ENCODE measurements around the gene PLEKHH2. TPM values are rescaled to one million over a fixed set of nuclear protein-coding genes. Genes with fewer than 3 reads are reported as not detected.

The PLEKHH2 gene
- total and polyA plus RNA-seq, 12 donors, result 0.23 to 3.1 (median 1.2) TPM

DNA sequence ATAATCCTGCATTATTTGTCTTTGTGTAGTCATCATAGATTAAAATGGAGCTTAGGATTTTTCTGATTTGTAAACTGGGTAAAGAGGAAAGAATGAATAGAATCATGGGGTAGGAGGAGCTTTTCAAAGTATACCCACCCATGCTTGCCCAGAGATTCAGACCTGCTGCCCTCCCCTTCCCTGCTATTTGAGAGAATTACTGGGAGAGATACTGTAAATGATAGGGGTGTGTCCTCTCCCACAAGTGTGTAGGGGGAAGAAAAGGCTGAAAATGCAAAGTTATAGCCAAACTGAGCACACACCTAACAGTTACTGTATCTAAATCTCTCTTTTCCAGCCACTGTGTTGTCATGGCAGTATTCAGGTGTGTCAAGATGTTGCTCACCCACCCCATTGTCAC is 115.2 kb downstream of the PLEKHH2 start:
- ATAC-seq (no peak), DNase-seq (no peak)
- H3K4me3 ChIP-seq, result no peak overlapping the region
- no peaks in the 10 kb centered on the region for H3K27me3 ChIP-seq
- no peak for TF ChIP-seq CTCF (IDR thresholded peaks at IDR 0.05)
- no peaks in the 10 kb centered on the region for H3K36me3 ChIP-seq
- H3K4me1 ChIP-seq, result peaks cover 0 to 4% (median 0%) of the 10 kb centered on the region in 9 donors
- intact Hi-C loops (cut with DNase I), result no loop called here
- no peaks in the 10 kb centered on the region for H3K9me3 ChIP-seq
- H3K27ac ChIP-seq, result no peak overlapping the region

- Histone ChIP-seq H3K9me3 (no peaks in the 10 kb centered on the region), H3K27me3 (no peaks in the 10 kb centered on the region), H3K4me3 (no peak overlapping the region), H3K27ac (no peak overlapping the region), H3K36me3 (no peaks in the 10 kb centered on the region), H3K4me1 (peaks cover 0 to 8% (median 0%) of the 10 kb centered on the region in 9 donors)
- ATAC-seq (peak in 3 of 8 donors; percentile 20 to 81 (median 27)), DNase-seq (peak; percentile 13 to 17)
- TF ChIP-seq CTCF (IDR thresholded peaks at IDR 0.05), result no peak
- WGBS, 2 donors, result 72 to 76% methylated on average over 7 of the region's 7 CpGs
- intact Hi-C loops (cut with DNase I), result no loop called here
Measured at GRCh38 chr2:43754180-43754579, 117.1 kb downstream of the PLEKHH2 start.

DNA sequence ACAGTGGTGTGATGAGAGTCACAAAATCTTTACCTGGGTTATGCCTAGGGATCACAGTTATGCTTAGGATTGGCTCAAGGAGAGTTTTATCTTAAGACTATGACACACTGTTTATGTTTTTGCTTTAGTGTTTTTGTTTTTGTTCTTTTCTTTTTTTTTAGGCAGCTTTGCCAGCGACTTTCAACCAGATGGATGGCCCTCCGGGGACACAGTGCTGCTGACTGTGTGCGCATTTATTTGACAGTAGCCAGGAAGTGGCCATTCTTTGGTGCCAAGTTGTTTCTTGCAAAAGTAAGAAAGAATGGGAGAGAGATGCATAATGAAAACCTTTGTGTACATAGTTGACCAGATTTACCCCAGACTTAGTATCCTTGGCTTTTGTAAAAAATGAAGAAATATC is 121.7 kb downstream of the PLEKHH2 start:
- H3K36me3 ChIP-seq, result no peaks in the 10 kb centered on the region
- H3K4me3 ChIP-seq, result no peak overlapping the region
- 39 to 50% methylated on average over 3 of the region's 3 CpGs for WGBS, 2 donors
- no peaks in the 10 kb centered on the region for H3K27me3 ChIP-seq
- ATAC-seq (peak in 2 of 8 donors; percentile 35 to 40), DNase-seq (peak in 1 of 2 donors; percentile 14)
- intact Hi-C loops (cut with DNase I), result no loop called here
- peaks cover 0 to 8% (median 0%) of the 10 kb centered on the region in 9 donors for H3K4me1 ChIP-seq
- peak overlapping the region in 3 of 10 donors; percentile 6 to 22 (median 10) for H3K27ac ChIP-seq
- no peaks in the 10 kb centered on the region for H3K9me3 ChIP-seq
- no peak for TF ChIP-seq CTCF (IDR thresholded peaks at IDR 0.05)

- ATAC-seq, result peak in 1 of 8 donors; percentile 53
- Histone ChIP-seq H3K4me3 (no peak overlapping the region), H3K4me1 (peaks cover 0 to 8% (median 0%) of the 10 kb centered on the region in 9 donors), H3K27me3 (no peaks in the 10 kb centered on the region), H3K9me3 (no peaks in the 10 kb centered on the region), H3K36me3 (no peaks in the 10 kb centered on the region), H3K27ac (peak overlapping the region in 3 of 10 donors; percentile 6 to 22 (median 10))
- TF ChIP-seq CTCF (IDR thresholded peaks at IDR 0.05), result no peak
- no peak for DNase-seq
- intact Hi-C loops (cut with DNase I), result no loop called here
Measured at GRCh38 chr2:43759195-43759594, 122.1 kb downstream of the PLEKHH2 start.
